HCT116 (cell line): ENCODE results near the gene LMCD1. TPM values are rescaled to one million over a fixed set of nuclear protein-coding genes. Genes with fewer than 3 reads are reported as not detected.

ENCODE experiments used
- ATAC-seq: fragments of 200-7000 bp; cut with Tn5 transposase; 2 replicates; pipeline ENCODE4 v1.9.1; 2020; ENCODE audit warnings: mild to moderate bottlenecking, moderate library complexity
- BruUV-seq: library from RNA; stranded (reverse); fragments of 400-500 nt; replicated peaks from 2 replicates; lab custom pipeline; 2021; lab: Mats Ljungman, UMichigan
- CTCF ChIA-PET: fragments of 300-600 bp; sonication (Branson Sonifier 250); formaldehyde crosslinking; loops from one replicate; lab custom pipeline; 2021; ENCODE audit warnings: antibody characterized with exemption; lab: Charles Lee
- POLR2A ChIA-PET: fragments of 300-600, 350-600 bp; sonication (Branson Sonifier 250); formaldehyde crosslinking; loops from one replicate; lab custom pipeline; 2021; ENCODE audit warnings: antibody characterized with exemption; lab: Charles Lee
- RAD21 ChIA-PET, 2 experiments: fragments of 300-600 bp; sonication (Branson Sonifier 250); formaldehyde crosslinking; loops; one replicate each; lab custom pipeline; 2023; ENCODE audit warnings: low total read pairs in 2 of 2; ENCODE audit not compliant: uncharacterized antibody in 2 of 2, unreplicated experiment in 2 of 2, low non-redundant PET in 1 of 2; lab: Charles Lee
- DNase-seq: peaks from one replicate; pipeline ENCODE4 v3.0.0-alpha.2; 2010; ENCODE audit warnings: low read depth, low spot score
- H2AFZ ChIP-seq: fragments of 200-600 bp; shearing (Covaris generic), sonication (generic); 2 replicates; pipeline ENCODE4 v1.6.1; 2017; ENCODE audit warnings: low read depth, mixed run types, mixed read lengths, antibody characterized with exemption, low read length; ENCODE audit not compliant: poor library complexity, severe bottlenecking
- H3K27ac ChIP-seq: 2 replicates; pipeline ENCODE4 v1.5.1; 2012; ENCODE audit warnings: low read depth, low read length
- H3K27me3 ChIP-seq: fragments of 200-600 bp; sonication (generic); 2 replicates; pipeline ENCODE4 v1.6.1; 2016; ENCODE audit warnings: mixed run types, low read length, mixed read lengths; ENCODE audit not compliant: insufficient read depth
- H3K36me3 ChIP-seq, 2 experiments: fragments of 200-500 bp in 1 of 2; fragments of 200-600 bp in 1 of 2; sonication (Bioruptor generic) in 1 of 2; sonication (generic) in 1 of 2; 2 replicates each; pipeline versions ENCODE4 v1.5.1 to v1.6.1; 2014 to 2016; ENCODE audit warnings: low read length in 2 of 2, inconsistent platforms in 1 of 2, mixed read lengths in 1 of 2, mixed run types in 1 of 2; ENCODE audit not compliant: insufficient read depth in 2 of 2, control insufficient read depth in 1 of 2
- H3K4me1 ChIP-seq, 2 experiments: fragments of 200-600 bp in 1 of 2; sonication (generic) in 1 of 2; 2 replicates each; pipeline versions ENCODE4 v1.5.1 to v1.6.1; 2012 to 2017; ENCODE audit warnings: low read length in 2 of 2, inconsistent platforms in 1 of 2, mild to moderate bottlenecking in 1 of 2, mixed read lengths in 1 of 2, mixed run types in 1 of 2, moderate library complexity in 1 of 2; ENCODE audit not compliant: insufficient read depth in 2 of 2, control insufficient read depth in 1 of 2
- H3K4me2 ChIP-seq: fragments of 200-600 bp; sonication (generic); 2 replicates; pipeline ENCODE4 v1.6.1; 2017; ENCODE audit warnings: mixed run types, low read length, mixed read lengths
- H3K4me3 ChIP-seq, 2 experiments: fragments of 200-600 bp in 1 of 2; sonication (generic) in 1 of 2; replicated peaks in 1 of 2; 2 replicates each; pipeline ENCODE4 v1.5.1; 2011 to 2016; ENCODE audit warnings: low read length in 2 of 2, control low read depth in 1 of 2, low read depth in 1 of 2, mild to moderate bottlenecking in 1 of 2, mixed read lengths in 1 of 2, mixed run types in 1 of 2
- H3K79me2 ChIP-seq: fragments of 200-600 bp; sonication (generic); 2 replicates; pipeline ENCODE4 v1.6.1; 2017; ENCODE audit warnings: mild to moderate bottlenecking, mixed run types, low read length, moderate library complexity, mixed read lengths; ENCODE audit not compliant: insufficient read depth
- H3K9ac ChIP-seq: fragments of 200-600 bp; sonication (generic); 2 replicates; pipeline ENCODE4 v1.6.1; 2016; ENCODE audit warnings: low read length, mixed read lengths
- H3K9me2 ChIP-seq: fragments of 200-600 bp; sonication (generic), shearing (Covaris generic); 2 replicates; pipeline ENCODE4 v1.6.1; 2017; ENCODE audit warnings: mixed run types, mild to moderate bottlenecking, moderate library complexity; ENCODE audit not compliant: insufficient read depth
- H3K9me3 ChIP-seq, 2 experiments: fragments of 200-500 bp in 1 of 2; fragments of 200-600 bp in 1 of 2; sonication (Bioruptor generic) in 1 of 2; sonication (generic) in 1 of 2; 2 replicates each; pipeline ENCODE4 v1.6.1; 2014 to 2017; ENCODE audit warnings: low read length in 2 of 2, mixed read lengths in 2 of 2, inconsistent platforms in 1 of 2, low read depth in 1 of 2, mild to moderate bottlenecking in 1 of 2, mixed run types in 1 of 2, moderate library complexity in 1 of 2; ENCODE audit not compliant: control insufficient read depth in 1 of 2, insufficient read depth in 1 of 2
- H4K20me1 ChIP-seq: fragments of 200-600 bp; sonication (generic), shearing (Covaris generic); 2 replicates; pipeline ENCODE4 v1.6.1; 2017; ENCODE audit warnings: mixed run types, mild to moderate bottlenecking, moderate library complexity; ENCODE audit not compliant: insufficient read depth
- EZH2phosphoT487 ChIP-seq: fragments of 200-600 bp; IDR thresholded peaks from 2 replicates; pipeline ENCODE4 v1.6.1; 2018; ENCODE audit warnings: antibody characterized with exemption, borderline replicate concordance
- POLR2A ChIP-seq: IDR thresholded peaks from 2 replicates; pipeline ENCODE4 v1.7.0; 2011; ENCODE audit warnings: borderline replicate concordance; ENCODE audit not compliant: insufficient read depth, insufficient read length; ENCODE audit errors: extremely low read depth
- POLR2AphosphoS5 ChIP-seq: IDR thresholded peaks from 2 replicates; pipeline ENCODE4 v1.6.1; 2011; ENCODE audit warnings: mild to moderate bottlenecking, low read depth, low read length, moderate library complexity
- SIN3A ChIP-seq: IDR thresholded peaks from 2 replicates; pipeline ENCODE4 v1.6.1; 2012; ENCODE audit warnings: low read depth
- TCF7L2 ChIP-seq: IDR thresholded peaks from 2 replicates; pipeline ENCODE4 v1.7.0; 2011; ENCODE audit warnings: borderline replicate concordance, inconsistent platforms; ENCODE audit not compliant: insufficient read depth, insufficient read length; ENCODE audit errors: extremely low read depth
- ZFX ChIP-seq: fragments of 450-650 bp; IDR thresholded peaks from 2 replicates; pipeline ENCODE4 v1.6.1; 2017
- intact Hi-C: fragments of 100-400 bp; cut with micrococcal nuclease; formaldehyde crosslinking; loops from 2 replicates; pipeline ENCODE4 v1.10.0; 2022
- total RNA-seq: library from RNA; stranded (reverse); gene quantifications from one replicate; pipeline ENCODE4 v1.2.1, GENCODE V29; 2021; ENCODE audit not compliant: unreplicated experiment
- TF ChIP-seq, protein P1 (sequence below): IDR thresholded peaks from 2 replicates; pipeline ENCODE4 v1.6.1; 2012
- TF ChIP-seq, protein P2 (sequence below): IDR thresholded peaks from 2 replicates; pipeline ENCODE4 v1.6.1; 2012

Gene LMCD1
- total RNA-seq, 1 experiment from 2014 or later: 4.6 TPM

DNA sequence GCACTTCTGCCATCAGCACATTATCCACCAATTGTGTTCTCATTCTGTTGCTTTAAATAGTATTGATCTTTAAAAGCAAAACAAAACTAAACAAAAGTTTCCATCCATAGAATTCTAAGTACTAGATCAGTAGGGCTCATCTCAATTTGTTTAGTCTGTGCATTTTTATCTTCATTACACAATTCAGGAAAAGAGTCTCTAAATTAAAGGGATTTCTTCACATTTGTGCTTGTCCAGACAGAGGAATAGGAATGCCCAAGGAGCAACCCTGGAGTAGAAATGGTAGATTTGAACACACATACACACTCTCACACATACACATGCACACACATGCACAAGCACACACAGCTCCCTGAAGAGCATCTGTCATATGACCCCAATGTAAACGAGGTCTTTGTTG is 21.4 kb downstream of the LMCD1 start:
- Histone ChIP-seq H3K79me2 (no peaks in the 10 kb centered on the region), H3K9ac (no peak overlapping the region), H3K9me2 (no peaks in the 10 kb centered on the region), H3K4me1 (no peaks in the 10 kb centered on the region), H2AFZ (no peak overlapping the region), H3K4me2 (no peak overlapping the region), H4K20me1 (no peaks in the 10 kb centered on the region), H3K36me3 (no peaks in the 10 kb centered on the region), H3K27ac (no peak overlapping the region), H3K9me3 (no peaks in the 10 kb centered on the region), H3K27me3 (no peaks in the 10 kb centered on the region), H3K4me3 (no peak overlapping the region)
- CTCF ChIA-PET: no interaction called here
- TF ChIP-seq POLR2A (no peak), POLR2AphosphoS5 (no peak), ZFX (no peak), SIN3A (no peak), TCF7L2 (no peak)
- TF ChIP-seq, protein P1, sequence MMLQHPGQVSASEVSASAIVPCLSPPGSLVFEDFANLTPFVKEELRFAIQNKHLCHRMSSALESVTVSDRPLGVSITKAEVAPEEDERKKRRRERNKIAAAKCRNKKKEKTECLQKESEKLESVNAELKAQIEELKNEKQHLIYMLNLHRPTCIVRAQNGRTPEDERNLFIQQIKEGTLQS: no peak
- TF ChIP-seq, protein P2, sequence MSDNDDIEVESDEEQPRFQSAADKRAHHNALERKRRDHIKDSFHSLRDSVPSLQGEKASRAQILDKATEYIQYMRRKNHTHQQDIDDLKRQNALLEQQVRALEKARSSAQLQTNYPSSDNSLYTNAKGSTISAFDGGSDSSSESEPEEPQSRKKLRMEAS: no peak
- ATAC-seq (no peak), DNase-seq (no peak)
- no TSS peak for BruUV-seq
- RAD21 ChIA-PET: no interaction called here
- intact Hi-C loops: no loop called here
- POLR2A ChIA-PET: no interaction called here

DNA sequence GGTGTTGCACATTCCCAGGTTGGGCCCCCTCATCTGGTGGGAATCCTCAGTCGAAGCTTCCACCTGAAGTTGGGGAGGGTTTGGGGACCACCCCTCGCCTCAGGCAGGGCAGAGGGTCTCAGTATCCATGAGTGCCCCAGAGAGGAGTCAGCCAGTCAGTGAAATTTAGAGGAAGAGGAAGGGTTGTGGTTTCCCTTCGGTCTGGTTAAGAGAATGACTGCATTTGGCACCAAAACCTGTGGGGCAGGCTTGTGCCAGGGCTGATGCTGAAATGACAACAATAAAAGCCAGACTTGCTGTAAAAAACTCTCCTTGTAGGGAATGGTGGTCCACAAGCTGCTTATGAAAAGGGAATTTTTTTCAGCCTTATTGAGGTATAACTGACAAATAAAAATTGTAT is 22.6 kb downstream of the LMCD1 start:
- Histone ChIP-seq H2AFZ (no peak overlapping the region), H3K9me2 (no peaks in the 10 kb centered on the region), H3K27me3 (no peaks in the 10 kb centered on the region), H3K4me2 (no peak overlapping the region), H3K27ac (no peak overlapping the region), H3K4me3 (no peak overlapping the region), H3K4me1 (no peaks in the 10 kb centered on the region), H3K9ac (no peak overlapping the region), H3K79me2 (no peaks in the 10 kb centered on the region), H4K20me1 (no peaks in the 10 kb centered on the region), H3K9me3 (no peaks in the 10 kb centered on the region), H3K36me3 (no peaks in the 10 kb centered on the region)
- intact Hi-C loops: no loop called here
- CTCF ChIA-PET: no interaction called here
- no TSS peak for BruUV-seq
- ATAC-seq (no peak), DNase-seq (no peak)
- POLR2A ChIA-PET: no interaction called here
- no peak for TF ChIP-seq EZH2phosphoT487
- RAD21 ChIA-PET: no interaction called here
